Cardiac muscle cell (in vitro differentiated cells and primary cell): ENCODE results near the gene EDEM3. TPM values are rescaled to one million over a fixed set of nuclear protein-coding genes. Genes with fewer than 3 reads are reported as not detected.

Experiments
- DNase-seq, 2 donors: peaks; one replicate each; pipeline versions ENCODE4 v3.0.0 to v3.0.0-alpha.2; 2010 to 2017; ENCODE audit warnings: low read depth in 1 of 2, low spot score in 1 of 2
- H3K27ac ChIP-seq: fragments of 200-600 bp; sonication (generic); 2 replicates; pipeline ENCODE4 v1.5.1; 2016
- H3K27me3 ChIP-seq: fragments of 200-600 bp; sonication (generic); 2 replicates; pipeline ENCODE4 v1.6.0; 2016; ENCODE audit warnings: control low read depth
- H3K36me3 ChIP-seq: fragments of 200-600 bp; sonication (generic); 2 replicates; pipeline ENCODE4 v1.5.1; 2016; ENCODE audit warnings: control low read depth
- H3K4me1 ChIP-seq: fragments of 200-600 bp; sonication (generic); 2 replicates; pipeline ENCODE4 v1.8.1; 2017; ENCODE audit warnings: low read depth, mild to moderate bottlenecking, mixed run types
- H3K4me3 ChIP-seq: fragments of 200-600 bp; sonication (generic); 2 replicates; pipeline ENCODE4 v1.5.1; 2016; ENCODE audit warnings: mild to moderate bottlenecking
- H3K9me3 ChIP-seq: fragments of 200-600 bp; sonication (generic); 2 replicates; pipeline ENCODE4 v1.5.1; 2017; ENCODE audit warnings: low read depth, mild to moderate bottlenecking, control low read depth
- CTCF ChIP-seq: IDR thresholded peaks from 2 replicates; pipeline ENCODE4 v1.5.1; 2012; ENCODE audit warnings: low read depth, mild to moderate bottlenecking, low read length
- polyA plus RNA-seq: library from polyadenylated mRNA; unstranded; fragments of >200 nt; fragmentation: Nextera tagmentation; extraction: Ambion mirVana; gene quantifications from 2 replicates; pipeline ENCODE4 v1.2.1, GENCODE V29; 2016
- total RNA-seq: library from RNA; depleted of rRNA; stranded (reverse); fragments of >200 nt; gene quantifications from 2 replicates; pipeline ENCODE4 v1.2.3, GENCODE V29; 2016

EDEM3 gene, protein sequence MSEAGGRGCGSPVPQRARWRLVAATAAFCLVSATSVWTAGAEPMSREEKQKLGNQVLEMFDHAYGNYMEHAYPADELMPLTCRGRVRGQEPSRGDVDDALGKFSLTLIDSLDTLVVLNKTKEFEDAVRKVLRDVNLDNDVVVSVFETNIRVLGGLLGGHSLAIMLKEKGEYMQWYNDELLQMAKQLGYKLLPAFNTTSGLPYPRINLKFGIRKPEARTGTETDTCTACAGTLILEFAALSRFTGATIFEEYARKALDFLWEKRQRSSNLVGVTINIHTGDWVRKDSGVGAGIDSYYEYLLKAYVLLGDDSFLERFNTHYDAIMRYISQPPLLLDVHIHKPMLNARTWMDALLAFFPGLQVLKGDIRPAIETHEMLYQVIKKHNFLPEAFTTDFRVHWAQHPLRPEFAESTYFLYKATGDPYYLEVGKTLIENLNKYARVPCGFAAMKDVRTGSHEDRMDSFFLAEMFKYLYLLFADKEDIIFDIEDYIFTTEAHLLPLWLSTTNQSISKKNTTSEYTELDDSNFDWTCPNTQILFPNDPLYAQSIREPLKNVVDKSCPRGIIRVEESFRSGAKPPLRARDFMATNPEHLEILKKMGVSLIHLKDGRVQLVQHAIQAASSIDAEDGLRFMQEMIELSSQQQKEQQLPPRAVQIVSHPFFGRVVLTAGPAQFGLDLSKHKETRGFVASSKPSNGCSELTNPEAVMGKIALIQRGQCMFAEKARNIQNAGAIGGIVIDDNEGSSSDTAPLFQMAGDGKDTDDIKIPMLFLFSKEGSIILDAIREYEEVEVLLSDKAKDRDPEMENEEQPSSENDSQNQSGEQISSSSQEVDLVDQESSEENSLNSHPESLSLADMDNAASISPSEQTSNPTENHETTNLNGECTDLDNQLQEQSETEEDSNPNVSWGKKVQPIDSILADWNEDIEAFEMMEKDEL
- 26.1 and 36.7 TPM in 2 replicates for total RNA-seq
- 14.6 and 15.6 TPM in 2 replicates for polyA plus RNA-seq

DNA sequence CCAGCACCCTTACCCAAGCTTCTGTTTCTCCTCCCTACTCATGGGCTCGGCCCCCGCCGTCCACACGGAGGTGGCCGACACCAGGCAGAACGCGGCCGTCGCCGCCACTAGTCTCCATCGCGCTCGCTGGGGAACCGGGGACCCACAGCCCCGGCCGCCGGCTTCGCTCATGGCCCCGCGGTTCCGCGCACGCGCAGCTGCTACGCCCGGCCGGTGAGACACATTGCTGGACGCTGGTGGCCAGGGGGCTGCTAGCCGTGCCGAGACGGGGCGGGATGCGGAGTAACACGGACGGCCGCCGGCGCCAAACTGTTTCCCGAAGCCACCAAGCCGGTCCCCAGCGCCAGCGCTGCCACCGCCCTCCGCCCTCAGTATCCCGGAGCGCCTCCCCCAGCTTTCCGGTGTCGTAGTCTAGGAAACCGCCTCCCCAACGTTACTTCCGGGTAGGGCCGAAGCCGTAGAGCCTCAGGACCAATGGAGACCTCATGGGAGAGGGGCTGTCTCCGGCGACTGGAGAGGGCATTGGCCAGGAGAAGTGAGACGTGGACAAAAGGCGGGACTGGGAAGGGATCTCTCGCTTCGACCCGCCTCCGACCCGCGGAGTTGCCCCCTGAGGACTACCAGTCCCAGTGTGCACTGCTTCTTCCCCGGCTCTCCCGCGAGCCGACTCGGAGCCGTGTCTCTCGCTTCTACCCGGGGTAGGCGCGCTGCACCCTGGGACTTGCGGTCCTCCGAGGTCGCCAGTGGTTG, at the start of gene EDEM3:
Gene EDEM3, minus strand, starts transcription at position 383 of the 750 bp plus-strand sequence. Its CDS starts 212 bp downstream, at position 171.
- H3K9me3 ChIP-seq, result no peaks in the 10 kb centered on the region
- peak within 1 kb of the TSS; percentile 75 for H3K4me3 ChIP-seq
- peak within 1 kb of the TSS; percentile 55 for H3K27ac ChIP-seq
- peaks cover 6% of the 10 kb centered on the region for H3K27me3 ChIP-seq
- DNase-seq, result peak; percentile 99 to 100
- peaks cover 5% of the 10 kb centered on the region for H3K4me1 ChIP-seq
- TF ChIP-seq CTCF, result no peak
- H3K36me3 ChIP-seq, result no peaks in the 10 kb centered on the region

DNA sequence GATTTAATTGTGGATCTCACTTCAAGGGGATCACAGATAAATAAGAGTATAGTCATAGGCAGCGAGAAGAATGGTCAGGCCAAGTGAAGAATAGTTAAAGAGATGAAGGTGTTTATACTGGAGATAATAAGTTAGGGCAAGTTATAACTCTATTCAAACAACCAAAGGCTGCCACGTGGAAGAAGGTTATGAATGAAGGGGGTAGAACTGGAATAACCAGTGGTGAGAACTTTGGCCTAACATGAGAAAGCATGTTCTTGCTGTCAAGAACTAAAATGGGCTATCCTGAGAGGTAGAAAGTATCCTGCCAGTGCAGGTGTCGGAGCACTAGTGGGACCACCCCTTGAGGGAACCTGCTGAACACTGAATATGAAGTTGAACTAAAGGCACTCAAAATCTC, 49.6 kb upstream of the EDEM3 start:
- Histone ChIP-seq H3K27ac (no peak overlapping the region), H3K9me3 (no peaks in the 10 kb centered on the region), H3K4me1 (no peaks in the 10 kb centered on the region), H3K27me3 (peaks cover 3% of the 10 kb centered on the region), H3K36me3 (no peaks in the 10 kb centered on the region), H3K4me3 (no peak overlapping the region)
- DNase-seq, result no peak
- TF ChIP-seq CTCF, result no peak

- H3K27ac ChIP-seq, result no peak overlapping the region
- no peak overlapping the region for H3K4me3 ChIP-seq
- no peaks in the 10 kb centered on the region for H3K4me1 ChIP-seq
- H3K36me3 ChIP-seq, result no peaks in the 10 kb centered on the region
- H3K27me3 ChIP-seq, result peaks cover 3% of the 10 kb centered on the region
- no peak for TF ChIP-seq CTCF
- H3K9me3 ChIP-seq, result no peaks in the 10 kb centered on the region
- DNase-seq, result no peak
Observed at GRCh38 chr1:184803180-184803492, 48.5 kb upstream of the EDEM3 start.

DNA sequence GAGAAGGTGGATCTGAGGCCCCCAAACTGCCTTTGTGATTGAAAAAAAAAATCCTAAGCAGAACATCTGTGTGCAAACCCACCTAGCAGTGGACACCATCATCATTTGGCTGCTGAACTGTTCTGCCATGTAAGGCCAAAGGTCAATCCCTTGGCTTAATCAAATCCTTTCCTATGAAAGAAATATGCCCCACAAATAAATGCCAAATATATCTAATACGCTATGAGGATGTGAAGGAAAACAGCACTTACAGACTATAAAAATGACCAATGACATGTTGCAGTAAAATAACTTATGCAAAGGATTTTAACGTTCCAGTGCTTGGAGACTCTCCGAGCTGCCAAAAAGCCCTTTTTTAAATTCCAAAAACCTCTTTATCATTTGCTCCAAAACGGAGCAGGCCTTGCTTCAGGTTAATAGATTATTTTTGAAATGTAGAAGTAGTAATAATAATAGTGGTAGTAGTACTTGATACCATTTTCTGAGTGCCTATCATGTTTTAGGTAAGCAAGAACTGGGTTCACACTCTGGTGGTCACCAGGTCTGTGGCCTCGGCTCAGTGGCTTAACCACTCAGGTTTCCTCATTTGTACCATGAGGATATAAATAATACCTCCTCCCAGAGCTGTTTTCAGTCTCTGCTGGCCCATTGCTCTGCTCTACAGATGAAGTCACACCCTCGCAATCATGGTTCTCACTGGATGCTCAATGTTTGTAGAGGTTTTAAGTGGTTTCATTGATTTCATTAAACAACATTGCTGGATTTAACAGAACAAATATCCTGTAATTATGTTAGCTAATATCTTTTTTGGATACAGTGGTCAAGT, 47.9 kb upstream of the EDEM3 start:
- H3K36me3 ChIP-seq, result no peaks in the 10 kb centered on the region
- no peaks in the 10 kb centered on the region for H3K9me3 ChIP-seq
- DNase-seq, result no peak
- no peak overlapping the region for H3K4me3 ChIP-seq
- H3K27me3 ChIP-seq, result peaks cover 3% of the 10 kb centered on the region
- no peak for TF ChIP-seq CTCF
- no peaks in the 10 kb centered on the region for H3K4me1 ChIP-seq
- H3K27ac ChIP-seq, result no peak overlapping the region
